Choroid plexus epithelial cell (primary cell): ENCODE data around the gene ZNF189.

Experiments
- DNase-seq: peaks from one replicate; pipeline ENCODE4 v3.0.0-alpha.2; 2010; ENCODE audit warnings: low read depth
- H3K4me3 ChIP-seq: 2 replicates; pipeline ENCODE4 v1.5.1; 2011; ENCODE audit warnings: low read depth, mild to moderate bottlenecking, control low read depth, low read length, moderate library complexity
- TF ChIP-seq, protein P1 (sequence below): conservative IDR thresholded peaks from 2 replicates; pipeline ENCODE4 v1.5.1; 2011; ENCODE audit warnings: low read depth, mild to moderate bottlenecking, control low read depth, inconsistent platforms, low read length, moderate library complexity

ZNF189 gene

DNA sequence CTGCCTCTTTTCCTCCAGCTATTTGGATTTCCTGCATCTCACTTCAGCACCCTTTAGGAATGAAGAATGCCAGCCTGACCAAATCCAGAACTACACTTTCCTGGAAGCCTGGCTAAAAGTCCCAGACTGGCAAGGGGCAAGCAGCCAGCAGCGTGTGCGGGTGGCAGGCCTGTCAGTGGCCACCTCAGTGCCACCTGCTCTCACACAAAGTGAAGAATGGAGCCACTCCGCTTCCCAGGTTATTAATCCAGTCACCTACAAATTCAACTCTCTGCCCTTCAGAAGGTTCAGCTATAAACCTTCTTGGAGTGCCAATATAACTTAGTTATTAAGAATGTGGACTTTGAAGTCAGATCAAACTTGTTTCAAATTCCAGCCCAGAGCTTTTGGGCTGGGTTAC lies 43.7 kb downstream of the ZNF189 start:
- DNase-seq, result no peak
- TF ChIP-seq, protein P1, sequence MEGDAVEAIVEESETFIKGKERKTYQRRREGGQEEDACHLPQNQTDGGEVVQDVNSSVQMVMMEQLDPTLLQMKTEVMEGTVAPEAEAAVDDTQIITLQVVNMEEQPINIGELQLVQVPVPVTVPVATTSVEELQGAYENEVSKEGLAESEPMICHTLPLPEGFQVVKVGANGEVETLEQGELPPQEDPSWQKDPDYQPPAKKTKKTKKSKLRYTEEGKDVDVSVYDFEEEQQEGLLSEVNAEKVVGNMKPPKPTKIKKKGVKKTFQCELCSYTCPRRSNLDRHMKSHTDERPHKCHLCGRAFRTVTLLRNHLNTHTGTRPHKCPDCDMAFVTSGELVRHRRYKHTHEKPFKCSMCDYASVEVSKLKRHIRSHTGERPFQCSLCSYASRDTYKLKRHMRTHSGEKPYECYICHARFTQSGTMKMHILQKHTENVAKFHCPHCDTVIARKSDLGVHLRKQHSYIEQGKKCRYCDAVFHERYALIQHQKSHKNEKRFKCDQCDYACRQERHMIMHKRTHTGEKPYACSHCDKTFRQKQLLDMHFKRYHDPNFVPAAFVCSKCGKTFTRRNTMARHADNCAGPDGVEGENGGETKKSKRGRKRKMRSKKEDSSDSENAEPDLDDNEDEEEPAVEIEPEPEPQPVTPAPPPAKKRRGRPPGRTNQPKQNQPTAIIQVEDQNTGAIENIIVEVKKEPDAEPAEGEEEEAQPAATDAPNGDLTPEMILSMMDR, result no peak
- H3K4me3 ChIP-seq, result no peak overlapping the region

DNA sequence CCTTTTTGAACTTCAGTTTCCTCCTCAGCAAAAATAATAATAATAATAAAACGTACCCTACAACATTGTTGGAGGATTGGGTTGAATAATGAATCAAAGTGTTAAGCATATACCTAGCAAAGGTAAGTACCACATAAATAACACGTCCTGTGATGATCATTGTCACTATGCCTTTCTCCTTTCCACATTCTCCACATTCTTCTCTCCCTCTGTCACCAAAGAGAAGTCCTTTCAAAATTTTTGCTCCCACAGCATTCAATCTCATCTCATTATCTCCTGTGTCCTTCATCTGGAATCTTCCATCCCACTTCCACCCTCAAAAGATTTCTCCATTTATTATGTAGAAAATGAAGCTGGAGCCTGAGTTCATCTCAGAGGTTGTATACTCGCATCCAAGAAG lies 44.1 kb downstream of the ZNF189 start:
- H3K4me3 ChIP-seq, result no peak overlapping the region
- TF ChIP-seq, protein P1, result no peak
- DNase-seq, result no peak

- TF ChIP-seq, protein P1, result no peak
- H3K4me3 ChIP-seq, result no peak overlapping the region
- DNase-seq, result no peak
Measured at GRCh38 chr9:101443364-101443771, 44.7 kb downstream of the ZNF189 start.

DNA sequence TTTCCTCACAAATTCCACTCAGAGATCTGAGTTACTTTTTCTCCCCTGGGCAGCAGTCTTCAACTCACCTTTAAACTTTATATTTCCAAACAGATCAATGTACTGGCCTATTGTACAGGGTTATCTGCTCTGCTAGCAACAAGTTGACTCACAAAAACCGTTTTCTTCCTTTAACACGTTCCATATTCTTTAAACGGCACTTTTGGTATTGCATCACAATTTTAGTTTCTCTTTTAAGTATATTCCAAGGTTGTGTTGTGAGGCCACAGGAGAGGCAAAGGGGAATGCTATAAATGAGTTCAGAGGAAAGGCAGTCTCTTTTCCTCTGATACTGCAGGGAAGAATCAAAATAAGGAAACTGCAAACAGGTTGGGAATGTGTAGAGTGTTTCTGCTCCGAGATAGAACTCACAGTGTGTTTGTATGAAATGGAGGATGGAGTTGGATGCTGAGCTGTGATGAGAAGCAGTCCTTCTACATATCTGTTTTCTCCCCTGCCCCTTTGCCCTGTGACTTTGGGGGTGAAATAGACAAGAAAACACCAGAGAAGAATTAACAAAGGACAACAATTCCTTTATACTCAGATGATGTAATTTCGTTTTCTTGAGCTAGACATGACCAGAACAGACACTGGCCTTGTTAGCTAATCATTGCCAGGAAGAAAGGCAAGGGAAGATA lies 46.8 kb downstream of the ZNF189 start:
- DNase-seq, result peak; percentile 66
- TF ChIP-seq, protein P1, result no peak
- peak overlapping the region; percentile 22 for H3K4me3 ChIP-seq

- TF ChIP-seq, protein P1, result no peak
- H3K4me3 ChIP-seq, result no peak overlapping the region
- DNase-seq, result no peak
Measured at GRCh38 chr9:101446732-101447131, 48.1 kb downstream of the ZNF189 start.

- no peak for DNase-seq
- TF ChIP-seq, protein P1, result no peak
- no peak overlapping the region for H3K4me3 ChIP-seq
Measured at GRCh38 chr9:101448680-101449070, 50.0 kb downstream of the ZNF189 start.

- DNase-seq, result peak; percentile 79
- peak overlapping the region; percentile 73 for H3K4me3 ChIP-seq
- TF ChIP-seq, protein P1, result peak; percentile 58
Measured at GRCh38 chr9:101449071-101449721, 50.5 kb downstream of the ZNF189 start.
